HT-29 (cell line): ENCODE data around the gene GABBR2. TPM values are rescaled to one million over a fixed set of nuclear protein-coding genes. Genes with fewer than 3 reads are reported as not detected.

Experiments used
- DNase-seq: peaks from one replicate; pipeline ENCODE4 v3.0.0-alpha.2; 2015; ENCODE audit warnings: low spot score
- total RNA-seq: library from RNA; depleted of rRNA; stranded (reverse); fragments of >200 nt; shearing (Covaris generic); gene quantifications from 2 replicates; pipeline ENCODE4 v1.2.3, GENCODE V29; 2014

The GABBR2 gene
- total RNA-seq, 1 experiment from 2014 or later: not detected

- no peak for DNase-seq
These were observed 138.7 kb downstream of the GABBR2 start for GRCh38 chr9:98570055-98570454.

DNA sequence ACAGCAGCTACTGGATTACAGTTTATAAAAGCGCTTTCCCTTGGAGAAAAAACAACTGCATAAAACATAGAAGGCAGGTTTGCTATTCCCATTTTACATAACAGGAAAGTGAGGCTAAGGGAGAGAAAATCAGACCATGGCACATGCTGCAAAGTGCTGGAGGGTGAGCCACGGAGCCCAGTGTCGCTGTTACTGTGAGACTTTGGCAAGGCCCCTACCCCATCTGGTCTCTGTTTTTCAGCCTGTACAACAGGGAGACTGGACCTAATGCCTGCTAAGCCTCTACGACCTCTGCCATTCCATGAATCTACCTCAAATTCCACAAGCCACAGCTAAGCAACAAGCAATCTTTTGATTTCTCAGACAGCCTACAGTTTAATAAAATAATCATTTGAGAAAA lies 139.2 kb downstream of the GABBR2 start:
- no peak for DNase-seq

DNA sequence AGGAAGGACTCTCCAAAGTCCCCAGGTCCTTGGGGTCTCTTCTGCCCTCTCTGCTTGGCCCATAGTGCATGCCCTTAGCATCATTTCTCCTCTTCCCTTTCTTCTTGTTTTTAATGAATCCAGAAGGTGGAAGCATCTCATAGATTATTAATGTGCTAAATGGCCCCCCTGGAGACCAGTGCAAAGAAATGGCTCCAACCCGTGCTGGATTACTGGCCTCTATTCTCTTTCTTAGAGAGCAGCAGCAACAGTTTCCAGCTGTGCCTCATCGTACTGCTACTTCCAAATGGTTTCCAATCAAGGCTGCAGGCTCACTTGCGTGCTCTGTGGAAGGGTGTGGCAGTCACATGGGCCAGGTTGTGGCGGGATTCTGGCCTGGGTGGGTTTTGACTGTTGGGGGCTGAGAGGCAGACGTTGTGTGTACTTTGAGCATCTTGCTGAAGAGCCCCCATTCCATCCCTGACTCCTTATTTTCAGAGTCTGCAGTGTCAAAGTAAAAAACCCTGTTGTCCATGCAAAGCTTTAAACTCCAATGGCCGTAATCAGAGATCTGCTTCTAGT lies 139.7 kb downstream of the GABBR2 start:
- DNase-seq: no peak

GRCh38 chr9:98568234-98568908 lies 140.4 kb downstream of the GABBR2 start:
- DNase-seq: no peak

- no peak for DNase-seq
These were observed 141.0 kb downstream of the GABBR2 start for GRCh38 chr9:98567540-98568233.

DNA sequence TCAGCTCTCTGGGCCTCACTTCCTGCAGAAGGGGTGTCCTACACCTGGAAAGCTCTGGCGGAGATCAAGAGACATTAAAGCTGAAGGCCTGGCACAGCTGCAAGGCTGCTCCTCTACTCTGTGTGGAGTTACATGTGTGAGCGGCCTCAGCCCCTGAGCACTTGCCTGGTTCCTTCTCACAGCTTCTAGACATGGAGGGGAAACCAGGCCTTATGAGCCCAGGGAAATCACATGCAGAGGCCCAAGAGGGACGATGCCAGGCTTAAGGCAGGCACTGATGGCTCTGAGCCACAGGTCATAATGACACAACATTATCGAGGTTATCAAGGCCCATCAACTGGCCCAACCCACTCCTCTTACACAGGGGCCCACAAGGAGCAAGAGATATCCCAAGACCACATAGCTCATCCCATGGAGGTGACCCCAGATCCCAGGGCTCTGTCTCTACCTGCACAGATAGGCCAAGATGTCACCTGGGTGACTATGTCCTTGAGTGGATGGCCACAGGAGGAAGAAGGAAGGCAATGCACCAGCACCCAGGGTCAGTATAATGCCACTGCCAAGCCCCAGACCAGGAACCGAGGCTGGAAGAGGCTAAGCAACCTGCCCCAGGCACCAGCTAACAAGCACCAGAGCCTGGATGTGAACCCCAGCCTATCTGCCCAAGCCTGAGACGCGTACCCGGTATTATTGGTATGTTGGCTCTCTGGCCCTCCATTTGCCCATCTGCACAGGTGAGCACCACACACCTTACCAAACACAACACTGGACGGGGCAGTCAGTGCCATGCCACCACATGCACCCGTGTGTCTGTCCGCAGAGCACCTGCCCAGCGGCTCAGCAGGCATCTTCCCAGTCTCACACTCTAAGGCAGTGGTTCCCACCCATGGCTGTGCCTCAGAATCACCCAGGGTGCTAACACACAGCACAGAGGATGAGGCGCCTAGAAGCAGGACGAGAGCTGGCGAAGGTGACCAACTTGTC lies 143.3 kb downstream of the GABBR2 start:
- DNase-seq: no peak

- DNase-seq: no peak
These were observed 144.0 kb downstream of the GABBR2 start for GRCh38 chr9:98564714-98565113.

DNA sequence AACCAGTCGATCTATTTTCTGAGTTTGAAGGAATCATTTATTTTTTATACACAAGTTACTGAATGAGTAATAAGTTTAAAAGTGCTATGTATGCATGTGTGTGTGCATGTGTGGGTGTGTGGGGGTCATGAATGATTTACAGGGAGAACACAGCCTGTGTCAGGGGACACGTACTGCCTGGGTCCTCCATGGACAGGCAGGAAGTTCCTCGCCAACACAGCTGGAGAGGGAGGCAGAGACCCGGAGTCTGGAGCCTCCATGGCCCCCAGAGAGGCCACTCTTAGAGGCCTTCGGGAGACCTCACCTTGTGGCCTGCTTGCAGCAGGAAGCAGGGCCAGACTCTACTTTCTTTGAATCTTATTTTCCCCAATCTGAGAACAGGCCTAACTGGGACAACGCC lies 144.7 kb downstream of the GABBR2 start:
- no peak for DNase-seq

- DNase-seq: no peak
These were observed 145.4 kb downstream of the GABBR2 start for GRCh38 chr9:98563212-98563907.

- DNase-seq: no peak
These were observed 149.2 kb downstream of the GABBR2 start for GRCh38 chr9:98559561-98559960.

DNA sequence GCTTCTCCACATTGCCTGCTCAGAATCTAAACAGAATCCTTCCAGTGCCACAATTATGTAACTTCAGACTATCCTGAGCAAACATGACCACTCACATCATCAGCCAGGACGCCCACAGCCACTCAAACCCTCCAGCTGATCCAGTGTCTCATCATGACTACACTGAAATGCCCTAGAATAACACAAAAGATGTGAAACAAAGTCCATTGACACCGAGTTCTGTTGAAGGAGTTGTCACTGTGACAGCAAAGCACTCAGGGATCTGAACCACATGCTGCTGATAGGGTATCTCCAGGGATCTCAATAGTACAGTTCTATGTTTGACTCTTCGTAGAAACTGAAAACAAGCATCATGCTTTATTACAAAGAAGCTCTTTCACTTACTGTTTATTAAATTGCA lies 150.2 kb downstream of the GABBR2 start:
- no peak for DNase-seq

DNA sequence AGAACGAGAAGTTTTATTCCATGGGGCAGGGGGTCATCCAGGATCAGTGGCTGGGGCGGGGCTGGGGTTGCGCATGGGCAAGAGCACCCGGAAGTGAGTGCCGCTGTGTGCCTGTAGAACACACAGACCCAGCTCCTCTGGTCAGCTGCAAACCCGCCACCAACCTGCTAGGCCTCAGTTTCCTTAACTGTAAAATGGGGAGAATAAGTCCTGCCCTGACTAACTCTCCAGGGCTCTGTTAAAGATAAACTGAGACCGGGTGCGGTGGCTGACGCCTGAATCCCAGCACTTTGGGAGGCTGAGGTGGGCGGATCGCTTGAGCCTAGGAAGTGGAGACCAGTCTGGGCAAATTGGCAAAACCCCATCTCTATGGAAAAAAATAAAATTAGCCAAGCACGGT lies 152.2 kb downstream of the GABBR2 start:
- no peak for DNase-seq

DNA sequence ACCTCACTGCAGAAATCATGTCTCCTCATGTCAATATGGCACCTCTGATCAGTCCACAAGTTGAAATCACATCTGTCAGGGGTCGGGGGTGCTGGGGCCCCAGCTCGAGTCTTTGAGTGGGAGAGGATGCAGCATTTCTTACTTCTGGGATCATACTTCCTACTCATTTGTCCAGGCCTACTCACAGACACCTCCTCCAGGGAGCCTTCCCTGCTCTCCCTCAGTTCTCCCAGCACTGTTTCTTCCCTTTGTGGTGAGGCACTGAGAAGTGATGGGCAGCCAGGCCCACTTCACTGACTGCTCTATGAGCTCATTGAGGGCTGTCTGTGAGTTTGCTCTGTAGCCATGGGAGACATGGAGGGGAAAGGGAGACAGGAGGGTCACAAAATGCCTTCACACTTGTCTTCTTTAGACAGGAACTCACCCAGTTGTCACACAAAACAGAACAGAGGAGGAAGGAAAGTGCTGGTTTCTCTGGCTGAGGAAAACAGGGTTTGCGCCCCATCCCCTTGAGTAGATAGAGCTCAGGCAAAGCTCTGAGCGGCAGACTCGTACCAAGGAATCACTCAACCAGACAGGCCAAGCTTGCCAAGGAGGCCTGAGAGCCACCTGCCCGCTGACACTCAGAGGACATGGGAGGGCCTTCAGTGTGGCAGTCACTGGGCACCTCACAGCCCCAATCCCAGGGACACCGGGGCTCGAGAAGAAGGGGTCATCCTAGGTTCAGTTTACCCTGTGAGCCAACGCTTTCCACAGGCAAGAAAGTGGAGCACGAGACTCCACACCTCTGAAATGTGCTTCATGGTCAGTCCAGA lies 152.9 kb downstream of the GABBR2 start:
- DNase-seq: no peak

- no peak for DNase-seq
These were observed 154.0 kb downstream of the GABBR2 start for GRCh38 chr9:98554752-98555151.

- no peak for DNase-seq
These were observed 156.4 kb downstream of the GABBR2 start for GRCh38 chr9:98552331-98552730.

- DNase-seq: no peak
These were observed 157.0 kb downstream of the GABBR2 start for GRCh38 chr9:98551511-98552286.

DNA sequence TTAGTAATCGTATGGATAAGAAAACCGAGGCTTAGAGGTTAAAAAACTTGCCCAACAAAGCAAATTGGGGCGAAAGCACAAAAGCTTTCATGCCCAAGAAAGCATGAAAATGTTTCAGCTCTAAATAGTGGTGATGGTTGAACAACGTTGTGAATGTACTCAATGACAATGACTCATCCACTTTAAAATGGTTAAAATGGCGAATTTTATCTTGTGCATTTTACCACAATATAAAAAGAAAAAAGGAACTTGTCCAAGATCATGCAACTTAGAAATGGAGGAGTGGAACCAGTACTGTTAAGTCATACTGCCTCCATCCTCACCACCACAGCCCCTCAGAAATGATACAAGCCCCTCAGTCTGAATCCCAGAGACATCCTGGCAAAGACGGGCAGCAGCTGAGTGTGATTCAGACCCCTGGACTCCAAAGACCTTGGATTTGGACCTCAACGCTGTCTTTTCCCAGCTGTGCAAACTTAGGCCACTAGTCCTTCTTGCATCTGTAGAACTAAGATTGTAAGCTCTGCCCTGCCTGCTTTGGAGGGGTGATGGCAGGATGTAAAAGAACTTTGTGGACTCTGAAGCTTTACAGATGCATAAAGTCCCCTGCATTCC lies 158.4 kb downstream of the GABBR2 start:
- no peak for DNase-seq

DNA sequence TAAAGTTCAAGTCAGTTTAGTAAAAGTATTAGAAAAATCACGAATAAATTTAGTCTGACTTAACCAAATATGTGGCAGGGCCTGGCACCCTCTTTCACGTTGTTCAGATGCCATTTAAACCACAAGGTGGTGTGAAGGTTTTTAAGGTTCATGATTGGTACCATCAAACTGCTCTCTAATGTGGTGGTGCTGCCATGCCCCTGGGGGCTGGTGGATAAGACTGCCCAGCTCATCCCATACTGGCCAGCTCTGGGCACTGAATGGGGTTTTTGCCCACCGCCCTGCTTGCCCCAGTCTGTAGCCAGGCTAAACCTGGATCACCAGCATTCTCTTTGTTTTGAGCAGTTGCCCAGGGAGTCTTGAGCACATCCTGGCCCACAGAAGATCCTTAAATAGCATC lies 159.3 kb downstream of the GABBR2 start:
- DNase-seq: no peak

DNA sequence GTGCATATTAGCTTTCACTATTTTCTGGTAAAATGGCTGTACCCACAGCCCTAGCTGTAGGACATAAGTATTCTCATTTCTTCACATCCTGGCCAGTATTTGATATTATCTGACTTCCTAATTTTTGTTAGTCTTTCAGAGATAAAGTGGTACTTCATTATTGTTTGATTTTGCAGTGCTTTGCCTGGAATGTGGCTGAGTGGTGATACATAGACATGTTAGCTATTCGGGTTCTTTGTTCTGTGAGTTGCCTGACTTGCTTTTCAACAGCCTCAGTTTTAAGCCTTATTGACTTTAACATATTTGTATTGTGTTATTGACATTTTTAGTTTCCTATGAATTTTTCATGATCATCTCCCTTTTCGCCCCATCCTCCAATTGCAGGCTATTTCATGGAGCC lies 161.1 kb downstream of the GABBR2 start:
- no peak for DNase-seq
